H1 (cell line): Measurements from ENCODE around the gene ECE2. TPM values are rescaled to one million over a fixed set of nuclear protein-coding genes. Genes with fewer than 3 reads are reported as not detected.

Source experiments
- CHD7 ChIP-seq: fragments of 300-600 bp; sonication (generic); IDR thresholded peaks from 2 replicates; pipeline ENCODE4 v1.7.1; 2012; ENCODE audit warnings: low read length, moderate library complexity, mild to moderate bottlenecking, inconsistent platforms; ENCODE audit not compliant: insufficient replicate concordance
- CTCF ChIP-seq, 3 experiments: IDR thresholded peaks; 1 replicate in 2 of 3; 2 replicates in 1 of 3; pipeline versions ENCODE4 v1.5.1 to v1.6.1; 2011; ENCODE audit warnings: low read length in 3 of 3, mild to moderate bottlenecking in 3 of 3, inconsistent platforms in 2 of 3, low read depth in 1 of 3, moderate library complexity in 1 of 3; ENCODE audit not compliant: insufficient read depth in 1 of 3; ENCODE audit errors: control extremely low read depth in 1 of 3
- KDM1A ChIP-seq: fragments of 200-600, 300-600 bp; sonication (generic); IDR thresholded peaks from 2 replicates; pipeline ENCODE4 v1.7.1; 2016; ENCODE audit warnings: mild to moderate bottlenecking, low read length, borderline replicate concordance
- KDM4A ChIP-seq: IDR thresholded peaks from one replicate; pipeline ENCODE4 v1.7.1; 2012; ENCODE audit warnings: low read depth, mild to moderate bottlenecking, moderate library complexity, low read length, inconsistent platforms; ENCODE audit not compliant: severe bottlenecking
- RAD21 ChIP-seq, 2 experiments: IDR thresholded peaks in 1 of 2; conservative IDR thresholded peaks in 1 of 2; 2 replicates each; pipeline ENCODE4 v1.6.1; 2011; ENCODE audit warnings: low read depth in 2 of 2, low read length in 2 of 2, improper control_type of control experiment in 1 of 2, inconsistent platforms in 1 of 2, mild to moderate bottlenecking in 1 of 2, moderate library complexity in 1 of 2
- TBP ChIP-seq: IDR thresholded peaks from 2 replicates; pipeline ENCODE4 v1.6.1; 2011; ENCODE audit warnings: low read depth, low read length, improper control_type of control experiment
- polyA plus RNA-seq, 7 experiments: library from polyadenylated mRNA; depleted of rRNA in 3 of 7; stranded (reverse) in 5 of 7; unstranded in 2 of 7; fragments of >200 nt in 5 of 7; fragments of 200-250 nt in 2 of 7; gene quantifications; 1 replicate in 5 of 7; 2 replicates in 1 of 7; 4 replicates in 1 of 7; pipeline versions ENCODE4 v1.2.1 to v1.2.3, GENCODE V29; 2011 to 2013; ENCODE audit warnings: missing spikeins in 2 of 7, mixed read lengths in 2 of 7
- total RNA-seq: library from RNA; stranded (reverse); fragmentation: NEBNext Ultra II Directional; extraction: Animal tissue kit (Norgen Biotek cat#: 25700); gene quantifications from 2 replicates; pipeline ENCODE4 v1.2.1, GENCODE V29; 2021

The ECE2 gene
- total and polyA plus RNA-seq, 2 of the 8 experiments (the other 6 are each of a cell fraction or from before 2014, with no cell fraction given): 0.44 to 0.86 TPM

- TF ChIP-seq KDM4A: peak; percentile 72
- no peak for TF ChIP-seq KDM1A
- TF ChIP-seq RAD21 (IDR thresholded peaks at IDR 0.05 in 1 of 2, conservative IDR thresholded peaks at IDR 0.05 in 1 of 2; ENCODE audit: low read depth in 2 of 2, low read length in 2 of 2): peak; percentile 30 to 41; a peak in 3 of 4 replicates
- peak; percentile 74 to 83 (median 81) for TF ChIP-seq CTCF (IDR thresholded peaks at IDR 0.05; ENCODE audit: control extremely low read depth in 1 of 3, insufficient read depth in 1 of 3, low read depth in 1 of 3, low read length in 3 of 3)
- peak; percentile 76; the same call in 1 of the 2 replicates for TF ChIP-seq TBP
- TF ChIP-seq CHD7: no peak
These were observed 26.2 kb upstream of the ECE2 start, which contains the start of gene EEF1AKMT4 (continued) for GRCh38 chr3:184249412-184250166.
